ENCODE data around the gene KPRP.

DNA sequence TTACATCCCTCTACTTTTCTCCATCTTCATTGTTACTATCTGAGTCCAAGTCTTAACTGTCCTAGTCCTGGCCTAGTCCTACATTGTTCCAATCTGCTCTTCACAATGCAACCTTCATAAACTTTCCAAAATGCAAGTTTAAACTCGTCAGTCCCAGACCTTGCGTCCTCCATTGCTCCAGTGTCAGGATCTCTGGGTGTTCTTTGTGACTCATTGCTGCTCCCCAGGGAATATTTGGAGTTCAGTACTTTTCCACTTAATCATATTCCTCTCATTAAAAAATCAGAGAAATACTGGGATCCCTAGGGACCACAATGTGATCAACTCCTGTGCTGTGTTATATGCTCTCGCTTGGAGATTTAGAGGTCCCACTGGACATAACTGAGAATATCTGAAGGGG, 18.0 kb upstream of the KPRP start:
- no peak for TF ChIP-seq POLR2AphosphoS5 (IDR thresholded peaks at IDR 0.05)
- no peak for TF ChIP-seq CTCF (IDR thresholded peaks at IDR 0.05)
- no peak for TF ChIP-seq POLR2A (IDR thresholded peaks at IDR 0.05)

All from breast epithelium (tissue), 3 donors.